ENCODE measurements around the gene MED26. TPM values are rescaled to one million over a fixed set of nuclear protein-coding genes. Genes with fewer than 3 reads are reported as not detected.

The MED26 gene
- total and polyA plus RNA-seq, 2 of the 8 experiments (the other 6 are each of a cell fraction or from before 2014, with no cell fraction given): 5.3 to 10.7 TPM

GRCh38 chr19:16611121-16611520 is 16.9 kb downstream of the MED26 start:
- no peak overlapping the region for H2BK15ac ChIP-seq (ENCODE audit: low read length)
- 90% methylated on average over 6 of the region's 6 CpGs; no CpG with 5 or more reads in 1 of the 2 experiments for WGBS, 2 experiments (ENCODE audit: extremely low coverage in 1 of 2, insufficient coverage in 1 of 2, insufficient read length in 1 of 2, insufficient replicate concordance in 2 of 2, low coverage in 1 of 2, low lambda C conversion rate in 2 of 2, missing lambda C conversion rate in 1 of 2)

More at GRCh38 chr19:16611121-16611520, 16.9 kb downstream of the MED26 start:
- Histone ChIP-seq H3K23ac (ENCODE audit: insufficient read length) (no peak overlapping the region), H2AK5ac (ENCODE audit: low read depth, low read length) (no peak overlapping the region), H4K91ac (replicated peaks; ENCODE audit: insufficient read length, low read length) (no peak overlapping the region), H3K4me1 (replicated peaks in 1 of 4; ENCODE audit: control insufficient read depth in 3 of 4, insufficient read depth in 4 of 4, low read length in 3 of 4) (0 out of 7 replicates have a peak, but pooled peaks cover 0 to 2% (median 0%) of the 10 kb centered on the region in 4 experiments), H2BK20ac (ENCODE audit: low read length) (no peak overlapping the region), H3K18ac (ENCODE audit: extremely low read depth, low read length) (no peak overlapping the region), H3K14ac (ENCODE audit: insufficient read length) (no peak overlapping the region), H3K4me2 (ENCODE audit: insufficient read depth in 1 of 2, low read depth in 2 of 2, low read length in 2 of 2) (no peak overlapping the region), H3K27me3 (replicated peaks in 1 of 4; ENCODE audit: control insufficient read depth in 3 of 4, extremely low read depth in 1 of 4, insufficient read depth in 3 of 4, low read length in 3 of 4) (no peaks in the 10 kb centered on the region), H4K20me1 (replicated peaks in 1 of 2; ENCODE audit: control insufficient read depth in 1 of 2, insufficient read depth in 2 of 2, low read length in 2 of 2) (peaks cover 13 to 31% of the 10 kb centered on the region in 2 experiments), H3K4me3 (ENCODE audit: extremely low read depth in 1 of 4, insufficient read depth in 2 of 4, low read depth in 3 of 4, low read length in 4 of 4) (no peak overlapping the region), H2BK5ac (ENCODE audit: low read depth, low read length) (no peak overlapping the region), H3K79me2 (ENCODE audit: control insufficient read depth in 1 of 2, insufficient read depth in 2 of 2, low read length in 2 of 2) (peaks cover 0 to 87% of the 10 kb centered on the region in 2 experiments; a peak in 2 of 4 replicates), H3K4ac (replicated peaks; ENCODE audit: insufficient read length, low read depth, low read length) (no peak overlapping the region), H3K27ac (ENCODE audit: low read depth, low read length) (no peak overlapping the region), H2BK12ac (ENCODE audit: low read depth, low read length) (no peak overlapping the region), H2BK120ac (replicated peaks; ENCODE audit: low read depth, low read length) (no peak overlapping the region), H3K79me1 (ENCODE audit: low read depth, low read length) (peaks cover 40% of the 10 kb centered on the region), H4K5ac (ENCODE audit: insufficient read length, low read depth, low read length) (no peak overlapping the region), H3K9ac (replicated peaks in 1 of 4; ENCODE audit: extremely low read depth in 1 of 4, low read depth in 3 of 4, low read length in 3 of 4) (no peak overlapping the region), H3K56ac (replicated peaks; ENCODE audit: insufficient read length, low read depth, low read length) (no peak overlapping the region), H3K9me3 (ENCODE audit: insufficient read depth in 2 of 2, low read depth in 1 of 2, low read length in 1 of 2) (no peaks in the 10 kb centered on the region), H3K23me2 (ENCODE audit: low read depth, low read length) (no peaks in the 10 kb centered on the region), H2AFZ (ENCODE audit: low read length) (no peak overlapping the region), H3K36me3 (ENCODE audit: control insufficient read depth in 2 of 4, insufficient read depth in 4 of 4, low read length in 3 of 4) (no peaks in the 10 kb centered on the region), H4K8ac (ENCODE audit: extremely low read depth, insufficient read depth, low read length) (no peak overlapping the region)
- no peak for TF ChIP-seq USF2 (IDR thresholded peaks at IDR 0.05; ENCODE audit: low read length)
- no peak for TF ChIP-seq TEAD4 (IDR thresholded peaks at IDR 0.05; ENCODE audit: low read depth, low read length)
- no peak for TF ChIP-seq ZNF274 (IDR thresholded peaks at IDR 0.05; ENCODE audit: borderline replicate concordance, extremely low read depth, low read length)
- no peak for TF ChIP-seq EGR1 (IDR thresholded peaks at IDR 0.05; ENCODE audit: borderline replicate concordance, low read depth, low read length)
- TF ChIP-seq SP4 (IDR thresholded peaks at IDR 0.05; ENCODE audit: low read length): no peak
- TF ChIP-seq CBX5 (IDR thresholded peaks at IDR 0.05; ENCODE audit: low read depth, low read length): no peak
- TF ChIP-seq KDM1A (IDR thresholded peaks at IDR 0.05; ENCODE audit: borderline replicate concordance, low read length): no peak
- TF ChIP-seq BRCA1 (IDR thresholded peaks at IDR 0.05; ENCODE audit: low read depth, low read length): no peak
- no peak for TF ChIP-seq CEBPB (IDR thresholded peaks at IDR 0.05; ENCODE audit: low read depth, low read length)
- no peak for TF ChIP-seq RBBP5 (IDR thresholded peaks at IDR 0.05; ENCODE audit: borderline replicate concordance, low read depth, low read length)
- ChIA-PET POLR2A (ENCODE audit: partially characterized antibody) (interaction anchor here (1.9 kb wide), 1 partner anchor 11 kb away, joined by 5 read pairs; no protein-coding TSS in a partner anchor), CTCF (ENCODE audit: partially characterized antibody) (no interaction called here)
- FAIRE-seq: no peak
- DNase-seq (ENCODE audit: low read depth in 1 of 2, low spot score in 2 of 2): no peak

Measured in H1 (cell line).